ENCODE results near the gene NOTCH3. TPM values are rescaled to one million over a fixed set of nuclear protein-coding genes. Genes with fewer than 3 reads are reported as not detected.

The NOTCH3 gene
- total RNA-seq, 2 donors from 2014 or later, result 140 to 171 TPM

- peaks cover 90% of the 10 kb centered on the region for H3K36me3 ChIP-seq (ENCODE audit: control insufficient read depth, insufficient read depth, low read length)
- H3K9ac ChIP-seq (ENCODE audit: extremely low read depth, low read length, poor library complexity, severe bottlenecking), result no peak overlapping the region
- no peak for TF ChIP-seq CTCF (conservative IDR thresholded peaks at IDR 0.05)
- H3K27ac Mint-ChIP-seq, result no peak overlapping the region
- H3K27me3 Mint-ChIP-seq (ENCODE audit: insufficient read depth), result no peaks in the 10 kb centered on the region
- no peak overlapping the region for H3K4me3 ChIP-seq (ENCODE audit: low read length)
- H3K4me1 ChIP-seq (ENCODE audit: control insufficient read depth, insufficient read depth, low read length), result no peaks in the 10 kb centered on the region
- peaks cover 78% of the 10 kb centered on the region for H3K36me3 Mint-ChIP-seq (ENCODE audit: low read depth)
- WGBS, 2 experiments (ENCODE audit: insufficient coverage in 1 of 2, insufficient read length in 1 of 2), result 97 to 100% methylated on average over 16 to 38 of the region's 38 CpGs
- no peaks in the 10 kb centered on the region for H3K9me3 ChIP-seq (ENCODE audit: control insufficient read depth, low read length)
- H3K4me1 Mint-ChIP-seq, result no peaks in the 10 kb centered on the region
- no peak overlapping the region for H3K27ac ChIP-seq (ENCODE audit: low read depth, low read length)
- DNase-seq, result peak; percentile 77
- H3K9me3 Mint-ChIP-seq, result no peaks in the 10 kb centered on the region
- no peak overlapping the region for H3K4me3 Mint-ChIP-seq
- no peaks in the 10 kb centered on the region for H3K27me3 ChIP-seq (ENCODE audit: control insufficient read depth, insufficient read depth, low read length, poor library complexity, severe bottlenecking)
These were observed 13.5 kb downstream of the NOTCH3 start for GRCh38 chr19:15187026-15188007.

GRCh38 chr19:15185188-15185587 is 15.6 kb downstream of the NOTCH3 start:
- Histone ChIP-seq H3K27me3 (ENCODE audit: control insufficient read depth, insufficient read depth, low read length, poor library complexity, severe bottlenecking) (no peaks in the 10 kb centered on the region), H3K27ac (ENCODE audit: low read depth, low read length) (no peak overlapping the region), H3K36me3 (ENCODE audit: control insufficient read depth, insufficient read depth, low read length) (peaks cover 89% of the 10 kb centered on the region), H3K4me3 (ENCODE audit: low read length) (no peak overlapping the region), H3K9me3 (ENCODE audit: control insufficient read depth, low read length) (no peaks in the 10 kb centered on the region), H3K9ac (ENCODE audit: extremely low read depth, low read length, poor library complexity, severe bottlenecking) (no peak overlapping the region), H3K4me1 (ENCODE audit: control insufficient read depth, insufficient read depth, low read length) (no peaks in the 10 kb centered on the region)
- H3K9me3 Mint-ChIP-seq, result no peaks in the 10 kb centered on the region
- H3K4me1 Mint-ChIP-seq, result peaks cover 4% of the 10 kb centered on the region
- no peak for DNase-seq
- H3K36me3 Mint-ChIP-seq (ENCODE audit: low read depth), result peaks cover 79% of the 10 kb centered on the region
- no peak overlapping the region for H3K4me3 Mint-ChIP-seq
- peak overlapping the region; percentile 31 for H3K27ac Mint-ChIP-seq
- 90 to 98% methylated on average over 2 to 12 of the region's 12 CpGs for WGBS, 2 experiments (ENCODE audit: insufficient coverage in 1 of 2, insufficient read length in 1 of 2)
- no peak for TF ChIP-seq CTCF (conservative IDR thresholded peaks at IDR 0.05)
- H3K27me3 Mint-ChIP-seq (ENCODE audit: insufficient read depth), result no peaks in the 10 kb centered on the region

- peaks cover 4% of the 10 kb centered on the region for H3K4me1 Mint-ChIP-seq
- no peaks in the 10 kb centered on the region for H3K27me3 Mint-ChIP-seq (ENCODE audit: insufficient read depth)
- Histone ChIP-seq H3K4me3 (ENCODE audit: low read length) (no peak overlapping the region), H3K9ac (ENCODE audit: extremely low read depth, low read length, poor library complexity, severe bottlenecking) (no peak overlapping the region), H3K36me3 (ENCODE audit: control insufficient read depth, insufficient read depth, low read length) (peaks cover 89% of the 10 kb centered on the region), H3K27ac (ENCODE audit: low read depth, low read length) (no peak overlapping the region), H3K27me3 (ENCODE audit: control insufficient read depth, insufficient read depth, low read length, poor library complexity, severe bottlenecking) (no peaks in the 10 kb centered on the region), H3K9me3 (ENCODE audit: control insufficient read depth, low read length) (no peaks in the 10 kb centered on the region), H3K4me1 (ENCODE audit: control insufficient read depth, insufficient read depth, low read length) (no peaks in the 10 kb centered on the region)
- WGBS, 2 experiments (ENCODE audit: insufficient coverage in 1 of 2, insufficient read length in 1 of 2), result 93% methylated on average over 3 of the region's 4 CpGs; no CpG with 5 or more reads in 1 of the 2 experiments
- DNase-seq, result no peak
- H3K9me3 Mint-ChIP-seq, result no peaks in the 10 kb centered on the region
- no peak overlapping the region for H3K27ac Mint-ChIP-seq
- no peak overlapping the region for H3K4me3 Mint-ChIP-seq
- peaks cover 79% of the 10 kb centered on the region for H3K36me3 Mint-ChIP-seq (ENCODE audit: low read depth)
- TF ChIP-seq CTCF (conservative IDR thresholded peaks at IDR 0.05), result no peak
These were observed 16.0 kb downstream of the NOTCH3 start for GRCh38 chr19:15184776-15185175.
